Measurements from ENCODE around the gene APOBEC3G.
A peak's percentile ranks its signal among the peaks of the same experiment; 100 is the strongest.

Gene APOBEC3G

DNA sequence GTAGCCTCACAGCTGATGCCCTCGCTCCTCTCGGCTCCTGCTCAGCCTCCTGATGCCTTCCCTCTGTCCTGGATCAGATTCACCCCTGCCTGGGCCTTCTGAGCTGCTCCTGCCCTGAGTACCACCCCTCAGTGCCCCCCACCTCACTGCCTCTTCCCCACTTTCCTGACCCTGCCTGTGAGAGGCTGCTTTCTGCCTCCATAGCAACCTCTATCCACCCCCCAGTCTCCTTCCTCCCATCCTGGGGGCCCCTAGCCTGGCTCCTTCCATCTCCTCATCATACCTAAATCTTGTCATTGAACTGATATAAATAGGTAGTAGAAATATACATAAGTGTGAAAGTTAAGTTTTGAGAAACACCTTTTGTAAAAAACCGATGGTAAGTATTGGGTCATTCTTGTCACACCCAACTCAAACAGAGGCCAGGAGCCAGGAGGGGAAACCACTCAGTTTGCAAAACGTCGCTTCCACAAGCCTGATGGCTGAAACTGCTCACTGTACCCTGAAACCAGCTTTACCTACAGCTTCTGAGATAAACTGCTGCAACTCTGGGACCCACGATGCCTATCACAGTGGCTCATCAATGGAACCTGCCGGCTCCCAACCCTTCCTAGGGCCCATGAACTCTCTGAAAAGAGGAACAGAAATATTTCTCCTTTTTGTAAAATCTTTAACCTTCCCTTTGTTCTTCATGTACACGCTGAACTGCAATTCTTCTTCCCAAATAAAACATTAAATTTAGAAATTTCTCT is 15.2 kb downstream of the APOBEC3G start:
- no peak for DNase-seq

DNA sequence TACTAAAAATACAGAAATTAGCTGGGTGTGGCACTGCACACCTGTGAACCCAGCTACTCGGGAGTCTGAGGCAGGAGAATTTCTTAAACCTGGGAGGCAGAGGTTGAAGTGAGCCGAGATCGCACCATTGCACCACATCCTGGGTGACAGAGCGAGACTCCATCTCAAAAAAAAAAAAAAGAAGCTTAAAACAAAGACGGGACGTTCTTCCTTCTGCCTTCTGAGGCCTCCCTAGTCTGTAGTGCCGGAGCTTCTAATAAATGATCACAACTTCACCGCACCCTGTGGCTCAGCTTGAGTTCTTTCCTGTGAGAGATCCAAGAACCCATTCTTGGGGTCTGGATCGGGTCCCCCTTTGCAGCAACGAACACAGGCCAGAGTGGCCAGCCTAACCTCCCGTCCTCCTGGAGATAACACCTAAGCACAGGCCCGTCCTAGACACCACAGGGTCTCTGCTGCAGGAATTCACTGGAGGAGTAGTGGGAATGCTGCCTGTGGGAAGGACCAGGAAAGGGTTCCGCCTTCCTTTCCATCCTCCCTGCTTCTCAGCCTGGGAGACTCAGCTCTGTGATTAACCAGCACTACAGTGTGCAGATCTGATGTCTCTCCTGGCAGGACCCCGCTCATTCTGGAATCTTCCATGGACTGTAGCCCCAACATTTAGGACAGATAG is 17.8 kb downstream of the APOBEC3G start:
- DNase-seq: no peak

DNA sequence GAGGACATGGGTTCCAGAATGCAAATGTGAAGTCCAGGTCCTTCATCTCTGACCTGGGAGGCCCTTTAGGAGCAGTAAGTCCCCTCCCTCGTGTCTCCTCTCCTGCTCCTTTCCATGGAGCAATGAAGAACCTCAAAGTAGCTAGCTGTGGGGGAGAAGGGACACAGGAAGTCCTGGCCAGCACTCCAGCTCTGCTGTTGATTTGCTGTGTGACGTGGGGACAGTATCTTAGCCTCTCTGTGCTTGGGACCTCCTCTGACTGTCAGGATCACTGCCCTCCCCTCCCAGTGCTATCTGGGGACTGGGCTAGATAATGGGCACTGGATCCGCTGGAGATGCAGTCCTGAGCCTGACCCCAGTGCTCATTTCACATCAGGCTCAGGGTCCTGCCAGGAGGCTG is 18.9 kb downstream of the APOBEC3G start:
- DNase-seq: no peak

DNA sequence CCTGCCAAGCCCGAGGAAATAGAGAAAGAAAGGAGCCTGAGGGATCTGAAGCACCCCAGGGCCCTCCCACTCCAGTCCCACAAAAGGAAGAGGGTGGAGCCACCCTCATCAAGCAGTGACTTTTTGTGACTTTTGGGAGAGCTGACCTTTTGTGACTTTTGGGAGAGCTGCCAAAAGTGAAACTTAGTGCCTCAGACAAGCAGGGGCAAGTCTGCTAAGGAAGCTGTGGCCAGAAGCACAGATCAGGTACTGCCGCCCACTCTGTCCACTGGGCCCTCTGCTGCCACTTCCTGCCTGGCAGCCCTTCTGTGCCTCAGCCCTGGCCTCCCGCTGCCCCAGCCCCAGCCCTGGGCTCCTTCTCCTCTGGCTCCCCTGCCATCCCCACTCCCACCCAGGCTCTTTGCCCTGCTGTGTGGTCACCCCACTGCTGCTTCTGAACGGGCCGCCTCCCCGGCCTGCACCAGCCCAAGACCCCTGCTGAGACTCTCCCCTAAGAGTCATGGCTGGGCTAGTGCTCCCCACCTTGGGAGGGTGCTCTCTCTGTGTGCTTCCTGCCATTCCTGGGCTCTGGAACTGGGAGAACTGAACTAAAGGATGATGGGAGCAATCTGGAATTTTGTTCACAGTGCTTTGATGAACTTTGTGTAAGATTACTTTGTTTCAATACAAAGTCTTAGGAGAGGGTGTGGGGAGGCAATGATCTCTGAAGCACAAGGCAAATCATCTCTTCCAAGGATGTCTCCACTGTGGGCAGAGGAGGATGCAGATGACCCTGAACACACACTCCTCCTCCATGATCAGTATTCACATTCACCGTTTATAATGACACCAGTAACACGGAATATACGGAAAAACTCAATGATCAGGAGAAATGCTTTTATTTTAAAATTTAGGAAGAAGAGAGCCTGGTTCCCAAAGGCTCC is 20.3 kb downstream of the APOBEC3G start, which contains the start of gene APOBEC3H:
Gene APOBEC3H (plus strand): TSS at position 147 of the 923 bp plus-strand sequence. CDS start 3,035 bp downstream, outside the sequence.
- no peak for DNase-seq

DNA sequence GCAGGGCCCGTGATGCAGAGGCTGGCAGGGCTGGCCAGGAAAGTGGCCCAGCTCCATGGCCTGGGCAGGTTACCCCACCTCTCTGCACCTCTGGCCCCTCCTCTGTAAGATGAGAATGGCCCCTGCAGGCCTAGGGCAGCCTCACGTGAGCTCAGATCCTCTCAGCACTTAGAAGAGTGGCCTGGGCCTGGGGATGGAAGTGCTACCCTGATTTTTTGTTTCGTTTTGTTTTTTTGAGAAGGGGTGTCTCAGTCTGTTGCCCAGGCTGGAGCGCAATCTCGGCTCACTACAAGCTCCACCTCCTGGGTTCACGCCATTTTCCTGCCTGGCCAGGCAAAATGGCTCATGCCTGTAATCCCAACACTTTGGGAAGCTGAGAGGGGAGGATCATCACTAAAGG is 21.0 kb downstream of the APOBEC3G start:
- peak; percentile 66 for DNase-seq

DNA sequence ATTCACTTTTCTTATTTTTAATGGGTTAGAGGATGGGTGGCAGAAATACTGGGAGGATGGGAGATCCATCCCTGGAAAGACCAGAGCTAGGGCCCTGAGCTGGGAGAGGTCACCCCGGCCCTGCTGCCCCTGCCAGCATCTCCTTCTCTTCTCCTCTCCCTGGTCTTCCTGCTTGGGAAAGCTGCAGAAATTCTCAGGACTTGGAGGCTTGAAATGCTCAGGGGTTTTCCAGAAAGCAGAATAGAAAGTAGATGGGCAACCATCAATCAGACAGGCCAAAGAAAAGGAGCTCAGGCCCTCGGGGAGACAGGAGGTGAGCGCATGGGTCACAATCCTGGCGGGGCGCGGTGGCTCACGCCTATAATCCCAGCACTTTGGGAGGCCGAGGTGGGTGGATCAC is 21.5 kb downstream of the APOBEC3G start:
- DNase-seq: no peak

DNA sequence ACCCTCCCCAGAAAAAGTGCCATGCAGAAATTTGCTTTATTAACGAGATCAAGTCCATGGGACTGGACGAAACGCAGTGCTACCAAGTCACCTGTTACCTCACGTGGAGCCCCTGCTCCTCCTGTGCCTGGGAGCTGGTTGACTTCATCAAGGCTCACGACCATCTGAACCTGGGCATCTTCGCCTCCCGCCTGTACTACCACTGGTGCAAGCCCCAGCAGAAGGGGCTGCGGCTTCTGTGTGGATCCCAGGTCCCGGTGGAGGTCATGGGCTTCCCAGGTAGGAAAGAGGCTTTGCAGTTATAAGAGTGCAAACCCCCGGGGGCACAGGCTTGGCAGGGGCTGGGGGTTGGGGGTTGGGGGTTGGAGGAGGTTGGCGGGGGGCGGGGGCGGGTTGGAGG is 24.2 kb downstream of the APOBEC3G start:
- DNase-seq: no peak

DNA sequence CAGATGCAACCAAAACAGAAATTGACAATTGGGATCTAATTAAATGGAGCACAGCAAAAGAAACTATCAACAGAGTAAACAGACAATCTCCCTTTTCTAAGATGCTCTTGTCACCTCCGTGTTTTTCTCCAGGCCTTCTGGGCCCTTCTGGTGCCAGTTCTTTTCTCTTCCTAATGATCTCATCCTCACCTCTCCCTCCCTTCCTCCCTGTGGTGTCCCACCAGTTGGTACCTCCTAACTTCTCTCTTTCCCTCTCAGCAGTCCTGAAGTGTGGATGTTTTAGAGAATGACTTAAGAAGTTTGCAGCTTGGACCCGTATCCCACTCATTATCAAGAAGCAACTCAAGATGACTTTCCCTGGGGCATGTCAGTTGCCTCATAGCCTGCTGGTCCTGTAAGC is 26.4 kb downstream of the APOBEC3G start:
- no peak for DNase-seq

DNA sequence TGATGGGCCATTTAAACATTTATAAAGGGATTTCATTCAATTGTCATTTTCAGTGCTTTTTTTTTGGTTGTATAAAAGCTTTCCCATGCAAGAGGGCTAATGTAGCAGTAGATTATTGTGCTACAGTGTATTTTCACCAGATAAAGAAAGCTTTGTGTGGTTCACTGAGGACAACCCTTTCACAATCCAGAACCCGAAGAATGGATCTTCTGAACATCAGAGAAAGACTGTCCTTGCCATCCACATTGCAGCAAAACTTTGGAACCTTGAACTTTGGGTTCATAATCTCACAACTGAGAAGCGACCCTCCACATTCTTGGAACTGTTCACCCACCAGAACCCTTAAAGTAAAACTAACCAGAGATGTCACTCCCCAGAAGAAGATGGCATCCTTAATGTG is 29.3 kb downstream of the APOBEC3G start:
- no peak for DNase-seq

DNA sequence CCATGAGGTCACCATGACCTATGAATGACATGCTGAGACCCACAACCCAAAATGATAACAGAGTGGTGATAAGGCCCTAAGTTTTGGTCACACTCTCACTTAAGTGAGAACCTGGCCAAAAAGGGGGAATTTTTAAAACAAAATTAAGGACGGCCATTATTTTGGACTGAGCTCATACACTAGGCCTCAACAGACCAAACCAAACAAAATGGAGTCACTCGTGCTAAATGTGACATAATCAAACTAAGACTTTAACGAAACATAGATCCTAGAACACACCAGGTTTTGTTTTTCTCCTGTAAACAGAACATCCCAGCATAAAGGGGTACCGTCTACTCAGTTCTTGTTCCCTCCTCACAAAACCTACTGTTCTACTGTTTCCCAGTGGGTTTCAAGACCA is 31.4 kb downstream of the APOBEC3G start:
- DNase-seq: no peak

DNA sequence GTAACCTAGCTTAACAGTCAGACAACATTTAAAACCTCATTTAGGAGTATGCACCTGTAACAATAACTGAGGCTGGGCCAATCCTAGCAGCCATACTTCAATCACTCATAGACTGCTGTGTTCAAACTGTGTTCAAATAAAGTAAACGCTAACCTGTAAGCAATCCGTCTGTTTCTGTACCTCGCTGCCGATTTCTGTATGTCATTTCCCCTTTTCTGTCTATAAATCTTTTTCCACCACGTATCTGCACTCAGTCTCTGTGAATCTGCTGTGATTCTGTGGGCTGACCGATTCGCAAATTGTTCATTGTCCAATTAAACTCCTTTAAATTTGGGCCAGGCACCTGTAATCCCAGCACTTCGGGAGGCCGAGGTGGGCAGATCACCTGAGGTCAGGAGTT is 32.3 kb downstream of the APOBEC3G start:
- no peak for DNase-seq

DNA sequence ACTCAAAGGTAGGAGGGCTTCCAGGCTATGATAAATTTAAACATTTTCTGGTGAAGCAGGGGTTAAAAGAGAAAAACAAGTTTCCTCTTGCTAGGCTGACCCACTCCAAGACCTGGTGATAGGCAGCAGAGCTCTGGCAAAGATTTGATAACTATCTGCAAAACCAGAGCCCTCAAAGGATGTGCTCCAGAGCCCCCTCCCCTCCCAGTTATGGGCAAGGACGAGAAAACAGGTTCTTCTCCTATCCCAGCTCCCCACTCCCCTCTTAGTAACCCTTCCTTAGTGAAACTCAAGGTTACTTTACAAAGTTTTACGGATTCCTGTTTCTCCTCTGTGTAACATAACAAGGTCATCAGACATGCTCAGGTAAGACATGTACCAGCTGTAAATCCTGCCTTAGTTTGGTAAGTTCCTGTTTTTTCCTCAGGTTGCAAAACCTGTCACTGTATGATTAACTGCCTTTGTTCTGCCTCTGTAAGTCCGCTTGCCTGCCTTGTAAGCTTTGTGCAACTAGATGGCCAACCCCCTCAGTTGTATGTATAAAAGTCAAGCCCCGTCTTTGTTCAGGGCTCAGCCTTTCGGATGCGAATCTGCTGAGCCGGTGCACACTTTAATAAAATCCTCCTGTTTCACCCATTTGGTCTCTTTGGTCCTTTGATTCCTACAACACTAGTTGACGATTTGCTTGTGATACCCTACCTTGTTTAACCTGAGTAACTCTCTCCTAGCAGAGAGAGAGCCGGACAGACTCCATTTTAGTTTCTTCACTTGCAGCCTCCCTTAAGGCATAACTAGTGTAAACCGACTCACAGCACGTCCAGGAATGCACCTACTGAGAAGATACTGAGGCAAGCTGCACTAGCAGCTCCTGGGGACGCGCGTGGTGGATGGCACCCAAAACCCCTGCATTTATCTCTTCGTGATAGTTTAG is 33.8 kb downstream of the APOBEC3G start:
- peak; percentile 72 for DNase-seq

DNA sequence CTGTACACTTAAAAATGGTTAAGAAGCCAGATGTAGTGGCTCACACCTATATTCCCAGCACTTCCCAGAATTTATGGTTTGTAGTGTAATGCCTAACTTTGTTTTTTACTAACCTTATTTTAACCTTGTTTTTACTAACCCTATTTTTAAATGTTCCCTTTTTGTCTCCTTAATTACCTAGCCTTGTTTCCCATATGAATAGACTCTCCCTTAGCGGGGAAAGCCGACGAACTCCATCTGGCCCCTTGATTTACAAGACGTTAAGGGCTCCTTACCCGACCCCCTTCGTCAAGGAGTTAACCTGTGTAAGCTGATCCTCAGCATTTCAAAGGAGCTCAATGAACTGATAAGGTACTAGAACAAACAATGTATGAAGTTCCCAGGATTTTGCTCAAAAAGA is 37.0 kb downstream of the APOBEC3G start:
- DNase-seq: no peak

DNA sequence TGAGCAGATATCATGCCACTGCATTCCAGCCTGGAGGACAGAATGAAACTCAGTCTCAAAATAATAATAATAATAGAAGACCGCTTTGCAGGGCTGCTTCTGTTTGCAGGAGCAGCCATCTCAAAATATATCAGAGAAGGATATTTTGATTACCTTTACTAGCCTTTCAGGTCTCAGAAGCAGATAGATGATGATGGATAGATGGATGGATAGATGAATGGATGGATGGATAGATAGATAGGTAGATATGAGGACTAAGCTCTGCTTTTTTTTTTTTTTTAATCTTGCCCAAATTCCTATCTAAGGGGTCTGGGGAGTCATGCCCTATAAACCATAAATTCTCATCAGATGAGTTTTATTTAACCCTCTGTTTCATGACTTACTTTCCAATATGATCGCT is 38.5 kb downstream of the APOBEC3G start:
- DNase-seq: no peak

DNA sequence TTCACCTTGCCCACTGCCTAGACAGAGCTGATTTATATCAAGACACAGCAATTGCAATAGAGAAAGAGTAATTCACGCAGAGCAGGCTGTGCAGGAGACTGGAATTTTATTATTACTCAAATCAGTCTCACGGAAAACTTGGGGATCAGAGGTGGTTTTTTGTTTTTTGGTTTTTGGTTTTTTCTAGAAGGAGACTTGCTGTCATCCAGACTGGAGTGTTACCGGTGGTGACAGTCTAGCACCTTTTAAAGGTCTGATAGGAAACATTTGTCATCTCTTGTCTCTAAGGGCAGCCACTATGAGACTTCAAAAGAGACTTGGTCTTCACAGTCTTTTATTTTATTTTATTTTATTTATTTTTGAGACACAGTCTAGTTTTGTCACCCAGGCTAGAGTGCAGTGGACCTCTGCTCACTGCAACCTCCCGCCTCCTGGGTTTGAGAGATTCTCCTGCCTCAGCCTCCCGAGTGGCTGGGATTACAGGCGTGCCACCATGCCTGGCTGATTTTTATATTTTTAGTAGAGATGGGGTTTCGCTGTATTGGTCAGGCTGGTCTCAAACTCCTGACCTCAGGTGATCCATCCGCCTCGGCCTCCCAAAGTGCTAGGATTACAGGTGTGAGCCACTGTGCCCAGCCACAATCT is 39.0 kb downstream of the APOBEC3G start:
- no peak for DNase-seq

DNA sequence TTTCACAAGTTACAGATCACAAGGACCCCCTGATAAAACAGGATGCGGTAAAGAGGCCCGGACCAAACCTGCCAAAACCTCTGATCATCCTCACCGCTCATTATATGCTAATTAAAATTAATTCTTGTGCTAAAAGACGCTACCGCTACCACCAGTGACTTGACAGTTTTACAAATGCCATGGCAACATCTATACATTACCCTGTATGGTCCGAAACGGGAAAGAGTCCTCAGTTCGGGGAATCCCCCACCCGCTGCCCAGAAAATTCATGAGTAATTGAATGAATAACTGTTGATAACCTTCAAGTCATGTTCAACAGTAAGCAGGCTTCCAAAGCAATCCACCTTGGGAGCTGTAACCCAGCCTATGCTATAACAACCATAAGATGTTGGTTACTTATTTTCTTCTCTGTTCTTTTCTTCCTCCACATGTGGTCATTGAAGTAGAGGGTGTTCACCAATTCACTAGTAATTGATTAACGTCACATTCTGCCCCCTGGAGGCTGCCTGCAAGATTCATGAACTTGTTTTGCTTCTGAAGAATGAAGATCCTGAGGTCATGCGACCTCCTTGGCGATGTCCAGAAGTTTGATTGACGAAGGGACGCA is 40.6 kb downstream of the APOBEC3G start:
- DNase-seq: peak; percentile 73

DNA sequence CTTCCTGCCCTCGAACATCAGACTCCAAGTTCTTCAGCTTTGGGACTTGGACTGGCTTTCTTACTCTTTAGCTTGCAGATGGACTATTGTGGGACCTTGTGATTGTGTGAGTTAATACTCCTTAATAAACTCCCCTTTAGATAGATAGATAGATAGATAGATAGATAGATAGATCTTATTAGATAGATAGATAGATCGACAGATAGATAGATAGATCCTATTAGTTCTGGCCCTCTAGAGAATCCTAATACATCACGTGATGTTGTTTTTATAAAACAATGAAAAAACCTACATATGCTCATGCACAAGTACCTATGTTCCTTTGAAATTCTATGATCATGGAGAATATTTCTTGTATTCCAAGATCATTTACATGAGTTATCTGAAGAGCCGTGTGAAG is 43.9 kb downstream of the APOBEC3G start:
- DNase-seq: no peak

DNA sequence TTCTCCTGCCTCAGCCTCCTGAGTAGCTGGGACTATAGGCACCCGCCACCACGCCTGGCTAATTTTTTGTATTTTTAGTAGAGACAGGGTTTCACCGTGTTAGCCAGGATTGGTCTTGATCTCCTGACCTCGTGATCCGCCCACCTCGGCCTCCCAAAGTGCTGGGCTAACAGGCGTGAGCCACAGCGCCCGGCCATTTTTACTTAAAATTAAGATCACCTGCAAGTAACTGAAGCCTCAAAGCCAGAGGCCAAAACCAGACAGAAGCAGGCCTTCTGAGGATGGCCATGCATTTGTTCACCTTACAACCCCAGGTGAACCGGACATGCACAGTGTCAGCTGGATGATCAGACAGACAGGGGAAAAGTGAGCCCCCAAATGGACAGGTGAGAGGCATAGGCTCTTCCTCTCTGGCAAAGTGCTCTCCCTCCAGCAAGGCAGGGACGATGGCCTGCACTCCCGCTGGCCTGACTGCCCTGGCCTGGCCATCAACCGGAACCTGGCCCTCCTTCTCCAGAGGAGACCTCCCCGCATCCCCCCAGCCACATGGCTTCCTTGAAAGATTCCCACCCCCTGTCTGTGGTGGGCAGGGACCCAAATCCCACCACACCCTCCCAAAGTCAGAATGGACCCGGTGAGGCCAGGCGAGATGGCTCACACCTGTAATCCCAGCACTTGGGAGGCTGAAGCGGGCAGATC is 45.8 kb downstream of the APOBEC3G start:
- DNase-seq: no peak

DNA sequence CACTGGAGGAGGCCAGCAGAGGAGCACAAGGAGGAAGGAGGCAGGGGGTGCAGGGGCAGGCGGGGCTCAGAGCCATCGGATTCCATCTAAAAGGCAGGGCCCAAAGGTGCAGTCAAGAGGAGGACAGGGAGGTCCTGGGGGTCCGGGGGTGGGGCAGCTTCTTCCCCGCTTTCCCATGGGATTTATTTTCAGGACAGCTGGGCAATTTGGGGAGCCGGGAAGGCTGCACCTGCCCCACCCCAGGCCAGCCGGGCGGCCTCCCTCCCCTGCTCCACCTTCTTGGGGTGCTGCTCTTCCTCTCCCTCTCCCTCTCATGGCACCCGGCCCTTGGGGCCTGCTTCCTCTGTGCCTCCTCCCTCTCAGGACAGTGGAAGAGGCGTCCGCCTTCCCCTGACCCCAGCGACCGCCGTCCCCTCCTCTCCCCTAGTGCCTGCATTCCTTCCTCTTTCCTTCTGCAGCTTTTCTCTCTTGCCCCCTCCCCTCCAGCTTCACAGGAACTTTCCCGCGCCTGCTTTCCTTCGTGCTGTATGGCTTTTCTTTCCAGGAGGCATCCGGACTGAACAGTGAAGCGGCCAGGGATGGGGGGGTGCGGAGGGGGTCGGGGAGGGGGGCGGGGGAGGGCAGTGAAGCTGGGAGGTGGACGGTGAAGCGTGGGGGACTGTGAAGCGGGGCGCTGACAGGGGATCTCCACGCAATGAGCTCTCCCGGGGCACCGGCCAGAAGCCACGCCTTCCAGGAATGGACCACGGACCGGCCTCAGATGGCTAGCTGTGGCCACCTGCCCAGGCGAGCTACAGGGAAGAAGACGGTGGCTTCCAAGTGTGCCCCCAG is 46.9 kb downstream of the APOBEC3G start:
- no peak for DNase-seq

DNA sequence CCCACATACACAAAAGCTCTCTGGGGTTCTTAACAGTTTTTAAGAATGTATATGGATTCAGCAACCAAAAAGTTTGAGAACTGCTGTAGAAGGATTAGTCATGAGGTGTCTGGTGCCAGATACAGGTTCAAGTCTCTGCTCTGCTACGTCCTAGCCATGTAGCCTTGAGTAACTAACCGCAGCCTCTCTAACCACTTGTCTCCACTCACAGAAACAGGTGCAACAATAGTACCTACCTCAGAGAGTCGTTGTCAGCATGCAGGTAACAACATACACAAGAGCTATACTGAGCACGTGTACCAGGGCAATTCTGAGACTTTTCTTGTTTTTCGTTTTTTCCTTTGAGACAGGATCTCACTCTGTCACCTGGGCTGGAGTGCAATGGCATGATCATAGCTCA is 48.5 kb downstream of the APOBEC3G start:
- no peak for DNase-seq
